Osteocyte (in vitro differentiated cells): ENCODE data around the gene RAD23B. TPM values are rescaled to one million over a fixed set of nuclear protein-coding genes. Genes with fewer than 3 reads are reported as not detected.
A peak's percentile ranks its signal among the peaks of the same experiment; 100 is the strongest.

Experiments
- DNase-seq: peaks from one replicate; pipeline ENCODE4 v3.0.0; 2021; ENCODE audit warnings: mixed read lengths; ENCODE audit not compliant: unreplicated experiment; ENCODE audit errors: extremely low spot score
- H3K27ac Mint-ChIP-seq: one replicate; pipeline ENCODE4 v1.8.0; 2021; ENCODE audit warnings: mild to moderate bottlenecking, mixed read lengths; ENCODE audit not compliant: unreplicated experiment
- H3K27me3 Mint-ChIP-seq: one replicate; pipeline ENCODE4 v1.8.0; 2021; ENCODE audit warnings: mixed read lengths; ENCODE audit not compliant: unreplicated experiment
- H3K36me3 Mint-ChIP-seq: one replicate; pipeline ENCODE4 v1.8.0; 2021; ENCODE audit warnings: mixed read lengths; ENCODE audit not compliant: unreplicated experiment
- H3K4me1 Mint-ChIP-seq: one replicate; pipeline ENCODE4 v1.8.0; 2021; ENCODE audit warnings: mixed read lengths; ENCODE audit not compliant: unreplicated experiment
- H3K4me3 Mint-ChIP-seq: one replicate; pipeline ENCODE4 v1.8.0; 2021; ENCODE audit warnings: mild to moderate bottlenecking, moderate library complexity, mixed read lengths; ENCODE audit not compliant: unreplicated experiment
- H3K9me3 Mint-ChIP-seq: one replicate; pipeline ENCODE4 v1.8.0; 2021; ENCODE audit warnings: mixed read lengths; ENCODE audit not compliant: unreplicated experiment
- CTCF ChIP-seq: fragments of 200-600 bp; sonication (generic); IDR thresholded peaks from 2 replicates; pipeline ENCODE4 v1.5.0; 2021; ENCODE audit warnings: antibody characterized with exemption, mild to moderate bottlenecking, moderate library complexity
- total RNA-seq: library from RNA; stranded (reverse); gene quantifications from 2 replicates; pipeline ENCODE4 v1.2.1, GENCODE V29; 2021

Gene RAD23B
- total RNA-seq, 1 donor from 2014 or later, result 125 TPM

DNA sequence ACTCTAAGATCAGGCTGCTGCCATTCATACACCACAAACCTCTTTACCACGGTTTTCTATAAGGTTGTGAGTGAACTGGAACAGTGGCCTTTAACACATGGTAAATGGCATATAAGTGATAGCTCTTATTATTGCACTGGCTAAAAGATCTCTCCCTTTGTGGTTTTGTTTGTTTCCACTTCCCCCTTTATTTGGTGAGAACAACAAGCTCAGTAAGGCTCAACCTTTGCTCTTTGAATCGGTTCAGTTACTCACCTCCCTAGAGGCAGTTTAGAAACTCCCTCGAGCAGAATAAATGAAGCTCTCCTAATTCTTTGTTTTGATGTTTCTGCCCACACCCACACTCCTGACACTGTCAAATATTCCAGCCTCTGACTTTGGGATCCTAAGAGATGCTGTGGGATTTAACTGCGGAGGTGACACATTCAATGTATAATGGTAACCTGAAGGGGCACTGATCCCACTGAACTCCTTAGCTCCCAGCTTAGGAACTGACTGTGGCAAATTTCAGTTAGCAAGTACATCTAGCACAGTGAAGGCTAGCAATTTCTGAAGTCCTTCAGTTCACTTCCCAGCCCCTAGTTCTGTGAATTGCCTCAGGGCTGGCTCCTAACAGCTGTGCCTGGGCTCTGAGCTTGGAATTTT, 22.5 kb upstream of the RAD23B start:
- Mint-ChIP-seq H3K4me3 (no peak overlapping the region), H3K9me3 (peaks cover 4% of the 10 kb centered on the region), H3K4me1 (peaks cover 18% of the 10 kb centered on the region), H3K27ac (peak overlapping the region; percentile 38), H3K27me3 (no peaks in the 10 kb centered on the region), H3K36me3 (no peaks in the 10 kb centered on the region)
- TF ChIP-seq CTCF, result no peak
- DNase-seq, result no peak

GRCh38 chr9:107261106-107261505, 22.0 kb upstream of the RAD23B start:
- Mint-ChIP-seq H3K4me3 (no peak overlapping the region), H3K27ac (peak overlapping the region; percentile 35), H3K9me3 (peaks cover 4% of the 10 kb centered on the region), H3K36me3 (no peaks in the 10 kb centered on the region), H3K4me1 (peaks cover 18% of the 10 kb centered on the region), H3K27me3 (no peaks in the 10 kb centered on the region)
- no peak for DNase-seq
- TF ChIP-seq CTCF, result no peak

- no peak for TF ChIP-seq CTCF
- peaks cover 18% of the 10 kb centered on the region for H3K4me1 Mint-ChIP-seq
- H3K27me3 Mint-ChIP-seq, result no peaks in the 10 kb centered on the region
- no peak for DNase-seq
- no peak overlapping the region for H3K4me3 Mint-ChIP-seq
- no peaks in the 10 kb centered on the region for H3K36me3 Mint-ChIP-seq
- peaks cover 6% of the 10 kb centered on the region for H3K9me3 Mint-ChIP-seq
- H3K27ac Mint-ChIP-seq, result no peak overlapping the region
These were observed 19.8 kb upstream of the RAD23B start for GRCh38 chr9:107263289-107263688.

GRCh38 chr9:107266624-107267368, 16.3 kb upstream of the RAD23B start:
- Mint-ChIP-seq H3K27ac (no peak overlapping the region), H3K9me3 (peaks cover 8% of the 10 kb centered on the region), H3K27me3 (no peaks in the 10 kb centered on the region), H3K4me3 (no peak overlapping the region), H3K36me3 (no peaks in the 10 kb centered on the region), H3K4me1 (peaks cover 16% of the 10 kb centered on the region)
- no peak for DNase-seq
- no peak for TF ChIP-seq CTCF

- Mint-ChIP-seq H3K4me1 (peaks cover 17% of the 10 kb centered on the region), H3K36me3 (no peaks in the 10 kb centered on the region), H3K27ac (no peak overlapping the region), H3K4me3 (no peak overlapping the region), H3K27me3 (no peaks in the 10 kb centered on the region), H3K9me3 (peaks cover 8% of the 10 kb centered on the region)
- TF ChIP-seq CTCF, result no peak
- DNase-seq, result no peak
These were observed 14.5 kb upstream of the RAD23B start for GRCh38 chr9:107268560-107268959.
